GM12873 (cell line): Measurements from ENCODE around the gene SMIM3.

Source experiments
- CTCF ChIP-seq: IDR thresholded peaks from 2 replicates; pipeline ENCODE4 v1.5.1; 2012; ENCODE audit warnings: low read depth, mild to moderate bottlenecking, moderate library complexity, low read length, control low read depth; ENCODE audit not compliant: insufficient read depth; ENCODE audit errors: missing control alignments

The SMIM3 gene

GRCh38 chr5:150751096-150751891 is 27.3 kb upstream of the SMIM3 start:
- TF ChIP-seq CTCF, result no peak

- no peak for TF ChIP-seq CTCF
Observed at GRCh38 chr5:150753463-150753862, 25.1 kb upstream of the SMIM3 start.

GRCh38 chr5:150753863-150754262 is 24.7 kb upstream of the SMIM3 start:
- TF ChIP-seq CTCF, result no peak

- no peak for TF ChIP-seq CTCF
Observed at GRCh38 chr5:150757087-150757649, 21.4 kb upstream of the SMIM3 start.

- no peak for TF ChIP-seq CTCF
Observed at GRCh38 chr5:150758203-150758530, 20.4 kb upstream of the SMIM3 start.

- no peak for TF ChIP-seq CTCF
Observed at GRCh38 chr5:150758531-150759333, 19.8 kb upstream of the SMIM3 start, which contains the start of gene DCTN4. TSS of gene DCTN4 (minus strand) at chr5:150759017. CDS start at chr5:150758993, 24 bp downstream.

- TF ChIP-seq CTCF, result no peak
Observed at GRCh38 chr5:150759334-150759583, 19.3 kb upstream of the SMIM3 start.
